GM21526 (cell line): ENCODE results near the gene NDUFA6.
"Not testable (repeated sequence)": the region's sequence is repeated elsewhere in the genome, so short reads cannot be mapped to it uniquely, and the experiment has no call there.

Source experiments
- ATAC-seq: cut with Tn5 transposase; IDR thresholded peaks from one replicate; pipeline ENCODE4 v1.9.1; 2021; ENCODE audit warnings: moderate library complexity; ENCODE audit not compliant: unreplicated experiment, low FRiP score

The NDUFA6 gene

DNA sequence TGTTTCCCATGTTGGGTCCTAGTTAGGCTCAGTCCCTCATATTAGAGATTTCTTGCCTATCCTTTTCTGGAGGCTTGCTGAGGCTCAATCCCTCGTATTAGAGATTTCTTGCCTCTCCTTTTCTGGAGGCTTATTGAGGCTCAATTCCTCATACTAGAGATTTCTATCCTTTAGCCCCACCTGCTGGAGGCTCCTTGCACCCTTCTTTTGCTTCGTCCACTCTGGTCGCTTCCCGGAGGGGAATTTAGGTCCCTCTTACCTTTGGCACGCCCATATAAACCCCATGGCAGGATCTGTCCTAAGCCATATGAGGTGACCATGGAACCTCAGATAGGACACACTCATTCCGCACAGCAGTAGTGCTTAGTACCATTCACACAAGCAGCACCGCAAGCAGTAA lies 24.1 kb upstream of the NDUFA6 start:
- no peak for ATAC-seq

DNA sequence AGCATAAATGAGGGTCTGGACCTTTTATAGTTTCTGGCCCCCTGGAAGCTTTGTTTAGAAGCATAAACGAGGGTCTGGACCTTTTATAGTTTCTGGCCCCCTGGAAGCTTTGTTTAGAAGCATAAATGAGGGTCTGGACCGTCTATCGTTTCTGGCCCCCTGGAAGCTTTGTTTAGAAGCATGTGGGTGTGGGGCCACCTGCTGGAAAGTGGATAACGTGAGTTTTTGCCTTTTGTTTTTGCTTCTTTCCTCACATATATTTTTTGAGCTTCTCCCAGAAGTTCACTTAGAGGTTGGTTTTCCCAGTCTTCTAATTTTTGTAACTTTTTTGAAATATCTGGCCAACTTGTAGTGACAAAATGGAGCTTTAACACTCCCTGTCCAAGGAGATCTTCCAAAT lies 22.2 kb upstream of the NDUFA6 start:
- ATAC-seq: not testable (repeated sequence)

DNA sequence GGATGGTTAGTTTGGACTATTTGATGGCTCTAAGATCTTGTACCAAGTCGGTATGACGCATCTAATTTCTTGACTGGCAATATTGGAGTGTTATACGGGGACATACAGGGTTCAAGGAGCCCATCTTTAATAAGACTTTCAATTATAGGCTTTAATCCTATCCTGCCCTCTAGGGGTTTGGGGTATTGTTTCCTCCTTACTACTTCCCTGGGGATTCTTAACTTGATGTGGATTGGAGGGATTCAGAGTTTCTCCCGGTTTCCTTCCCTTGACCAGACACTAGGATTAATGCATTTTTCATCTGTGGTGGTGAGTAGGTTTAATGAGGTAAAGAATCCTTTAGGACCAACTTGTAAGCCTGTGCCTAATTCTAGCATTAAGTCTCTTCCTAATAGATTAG lies 21.2 kb upstream of the NDUFA6 start:
- no peak for ATAC-seq

DNA sequence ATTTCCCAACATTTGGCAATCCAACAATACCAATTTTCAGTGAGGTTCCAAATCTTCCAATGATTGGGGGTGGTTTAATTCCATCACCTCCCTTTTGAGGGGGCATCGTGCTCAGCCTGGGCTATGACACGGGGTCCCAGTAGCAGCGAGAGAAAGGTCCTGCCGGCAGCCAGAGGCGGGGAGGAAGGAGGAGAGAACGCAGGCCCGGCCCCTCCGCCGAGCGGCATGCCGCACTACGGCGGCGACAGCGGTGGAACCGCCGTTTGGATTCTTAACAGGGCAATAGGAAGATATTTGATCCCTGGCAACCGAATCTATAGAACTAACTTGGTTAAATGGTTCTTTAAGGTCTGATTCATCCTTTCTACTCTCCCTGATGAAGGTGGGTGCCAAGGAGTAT lies 18.3 kb upstream of the NDUFA6 start:
- ATAC-seq: no peak

DNA sequence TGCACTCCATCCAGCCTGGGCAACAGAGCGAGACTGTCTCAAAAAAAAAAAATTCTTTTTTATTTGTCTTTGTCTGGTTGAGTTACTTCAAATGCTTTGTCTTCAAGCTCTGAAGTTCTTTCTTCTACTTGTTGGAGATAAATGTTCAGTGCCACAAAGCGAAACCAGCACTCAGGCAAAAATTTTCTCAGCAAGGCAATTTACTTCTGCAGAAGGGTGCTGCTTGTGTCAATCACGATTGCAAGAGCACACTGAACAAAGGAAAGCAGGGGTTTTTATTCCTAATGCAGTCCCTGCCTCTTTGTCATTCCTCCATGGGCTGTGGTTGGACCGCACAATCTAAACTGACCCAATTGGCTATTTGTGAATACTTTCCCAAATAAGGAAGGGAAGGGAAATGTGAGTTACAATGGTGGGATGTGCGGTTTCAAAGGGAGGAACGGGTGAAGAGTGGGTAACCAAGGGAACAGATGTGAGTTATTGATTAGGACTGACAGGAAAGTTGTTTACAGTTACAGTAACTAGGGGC lies 13.8 kb upstream of the NDUFA6 start:
- not testable (repeated sequence) for ATAC-seq

DNA sequence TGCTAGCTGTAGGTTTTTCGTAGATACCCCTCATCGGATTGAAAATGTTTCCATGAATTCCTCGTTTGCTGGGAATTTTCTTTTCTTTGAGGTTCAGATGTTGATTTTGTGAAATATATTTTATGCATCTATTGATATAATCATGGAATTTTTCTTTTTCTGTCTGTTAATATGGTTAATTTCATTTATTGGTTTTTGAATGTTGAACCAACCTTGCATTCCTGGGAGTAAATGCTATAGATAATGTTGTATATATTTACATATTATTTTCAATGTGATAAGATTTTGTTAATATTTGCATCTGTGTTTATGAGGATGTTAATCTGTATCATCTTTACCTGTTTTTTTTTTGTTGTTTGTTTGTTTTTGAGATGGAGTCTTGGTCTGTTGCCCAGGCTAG lies 10.6 kb upstream of the NDUFA6 start:
- no peak for ATAC-seq

DNA sequence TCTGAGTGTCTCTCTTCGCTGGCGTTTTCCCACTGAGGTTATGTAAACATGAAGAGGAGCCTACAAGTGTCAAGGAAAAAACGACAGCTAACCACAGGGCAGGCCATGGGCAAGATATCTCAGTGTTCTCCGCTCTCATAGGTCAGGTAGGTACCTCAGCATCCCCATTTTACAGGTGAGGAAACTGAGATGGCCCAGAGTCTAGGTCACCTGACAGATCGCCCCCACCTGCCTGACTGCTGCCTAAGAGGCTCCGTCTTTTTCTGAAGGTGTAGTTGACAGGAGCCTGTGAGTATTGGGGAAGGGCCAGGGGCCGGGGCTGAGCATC lies 847 bp upstream of the NDUFA6 start:
- peak; percentile 3 for ATAC-seq

DNA sequence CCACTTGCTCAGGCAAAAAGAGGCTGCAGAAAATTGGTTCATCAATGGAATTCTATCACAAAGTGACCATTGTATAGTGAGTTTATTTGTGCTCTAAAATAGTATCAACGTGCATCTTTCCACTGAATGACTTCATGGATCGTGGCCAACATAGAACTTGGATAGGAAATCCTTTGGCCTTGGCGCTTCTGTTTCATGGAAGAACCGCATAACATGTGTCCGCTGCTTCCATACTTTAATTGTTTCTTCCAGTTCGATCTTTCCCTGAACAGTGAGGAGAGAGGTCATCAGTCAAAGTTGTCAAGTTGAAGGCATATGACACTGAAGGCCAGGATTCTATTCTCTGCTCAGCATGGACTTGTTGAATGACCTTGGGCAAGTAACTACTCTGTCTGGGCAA lies 4.5 kb downstream of the NDUFA6 start:
- no peak for ATAC-seq

DNA sequence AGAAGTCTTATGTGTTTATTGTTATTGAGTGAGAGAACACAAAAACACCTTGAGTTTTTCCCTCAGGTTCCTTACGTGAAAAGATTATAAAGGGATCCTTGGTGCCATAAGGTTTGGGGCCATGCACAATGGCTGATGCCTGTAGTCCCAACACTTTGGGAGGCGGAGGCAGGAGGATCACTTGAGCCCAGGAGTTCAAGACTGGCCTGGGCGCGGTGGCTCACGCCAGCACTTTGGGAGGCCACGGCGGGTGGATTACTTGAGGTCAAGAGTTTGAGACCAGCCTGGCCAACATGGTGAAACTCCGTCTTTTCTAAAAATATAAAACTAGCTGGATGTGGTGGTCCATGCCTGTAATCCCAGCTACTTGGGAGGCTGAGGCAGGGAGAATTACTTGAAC lies 5.7 kb downstream of the NDUFA6 start:
- ATAC-seq: no peak

DNA sequence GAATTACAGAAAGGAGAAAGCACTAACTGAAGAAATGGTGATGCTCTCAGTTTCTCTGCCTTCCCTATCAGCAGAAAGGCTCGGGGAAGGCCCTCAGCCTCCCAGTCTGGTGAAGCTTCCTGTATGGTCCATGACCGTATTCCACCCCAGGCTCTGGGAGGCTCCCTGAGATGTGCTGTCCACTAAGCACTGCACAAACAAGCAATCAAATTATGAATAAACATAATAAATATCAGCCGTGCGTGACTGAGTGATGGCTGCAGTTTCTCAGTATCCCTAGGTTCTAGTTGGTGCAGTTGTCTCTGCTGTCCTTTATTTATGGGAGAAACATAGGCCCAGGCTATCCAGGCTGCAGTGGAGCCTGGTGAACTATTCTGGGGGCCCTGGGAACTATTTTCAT lies 7.5 kb downstream of the NDUFA6 start:
- ATAC-seq: no peak

DNA sequence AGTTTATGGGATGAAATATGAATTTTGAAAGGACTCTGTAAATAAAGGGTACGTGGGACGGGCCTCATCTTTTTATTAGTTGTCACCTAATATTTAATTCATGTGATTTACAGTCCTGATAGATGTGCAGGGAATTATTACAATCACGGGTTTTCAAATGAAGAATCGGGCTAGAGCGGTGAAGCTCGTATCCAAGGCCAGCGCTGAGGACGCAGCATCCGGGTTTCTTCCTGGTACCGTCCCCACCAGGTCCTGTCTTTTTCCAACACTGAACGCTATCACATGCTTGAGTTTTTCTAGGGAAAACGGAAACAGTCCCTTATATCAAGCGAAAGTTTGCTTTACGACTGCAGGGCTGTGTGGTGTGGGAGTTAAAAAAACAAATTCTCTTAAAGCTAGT lies 10.3 kb downstream of the NDUFA6 start:
- no peak for ATAC-seq

DNA sequence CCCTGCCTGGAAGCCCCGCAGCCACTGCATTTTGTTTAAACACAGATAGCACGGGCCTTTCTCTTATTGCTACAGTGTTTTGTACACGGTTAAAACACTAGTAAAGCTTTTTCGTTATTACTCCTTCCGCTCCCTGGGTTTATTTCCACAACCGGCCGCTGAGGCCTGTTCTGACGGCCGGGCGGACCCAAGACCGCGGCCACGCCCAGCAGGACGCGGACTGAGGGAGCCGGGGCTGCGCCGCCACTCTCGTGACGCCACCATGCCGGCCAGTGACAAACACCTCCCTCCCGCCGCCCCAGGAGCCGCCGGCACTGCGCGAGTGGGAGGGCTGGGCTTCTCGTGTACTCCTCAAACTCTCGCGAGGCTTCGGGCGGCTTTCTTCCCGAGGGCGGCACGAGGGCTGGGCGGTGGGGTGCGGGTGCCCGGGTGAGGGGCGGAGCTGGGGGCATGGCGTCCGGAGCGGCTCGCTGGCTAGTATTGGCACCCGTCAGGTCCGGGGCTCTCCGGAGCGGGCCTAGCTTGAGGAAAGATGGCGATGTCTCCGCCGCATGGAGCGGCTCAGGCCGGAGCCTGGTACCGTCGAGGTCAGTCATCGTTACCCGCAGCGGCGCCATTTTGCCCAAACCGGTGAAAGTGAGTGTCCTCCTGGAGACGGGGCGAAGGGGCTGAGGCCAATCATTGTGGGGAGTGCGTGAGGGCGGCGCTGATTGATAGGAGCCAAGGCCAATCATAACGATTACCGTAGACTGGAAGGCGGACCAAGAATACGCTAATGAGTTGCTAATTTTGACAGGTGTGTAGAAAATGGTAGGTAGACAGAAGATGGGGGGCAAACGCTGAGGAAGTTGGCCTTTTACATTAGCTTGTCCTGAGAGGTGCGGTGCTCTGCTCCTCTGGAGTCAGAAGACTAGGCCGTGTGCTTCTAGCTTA lies 11.0 kb downstream of the NDUFA6 start, which contains the start of gene SMDT1:
SMDT1 (plus strand) TSS at position 382 of the 933 bp plus-strand sequence; CDS start at position 451, 69 bp downstream.
- peak; percentile 72 for ATAC-seq

DNA sequence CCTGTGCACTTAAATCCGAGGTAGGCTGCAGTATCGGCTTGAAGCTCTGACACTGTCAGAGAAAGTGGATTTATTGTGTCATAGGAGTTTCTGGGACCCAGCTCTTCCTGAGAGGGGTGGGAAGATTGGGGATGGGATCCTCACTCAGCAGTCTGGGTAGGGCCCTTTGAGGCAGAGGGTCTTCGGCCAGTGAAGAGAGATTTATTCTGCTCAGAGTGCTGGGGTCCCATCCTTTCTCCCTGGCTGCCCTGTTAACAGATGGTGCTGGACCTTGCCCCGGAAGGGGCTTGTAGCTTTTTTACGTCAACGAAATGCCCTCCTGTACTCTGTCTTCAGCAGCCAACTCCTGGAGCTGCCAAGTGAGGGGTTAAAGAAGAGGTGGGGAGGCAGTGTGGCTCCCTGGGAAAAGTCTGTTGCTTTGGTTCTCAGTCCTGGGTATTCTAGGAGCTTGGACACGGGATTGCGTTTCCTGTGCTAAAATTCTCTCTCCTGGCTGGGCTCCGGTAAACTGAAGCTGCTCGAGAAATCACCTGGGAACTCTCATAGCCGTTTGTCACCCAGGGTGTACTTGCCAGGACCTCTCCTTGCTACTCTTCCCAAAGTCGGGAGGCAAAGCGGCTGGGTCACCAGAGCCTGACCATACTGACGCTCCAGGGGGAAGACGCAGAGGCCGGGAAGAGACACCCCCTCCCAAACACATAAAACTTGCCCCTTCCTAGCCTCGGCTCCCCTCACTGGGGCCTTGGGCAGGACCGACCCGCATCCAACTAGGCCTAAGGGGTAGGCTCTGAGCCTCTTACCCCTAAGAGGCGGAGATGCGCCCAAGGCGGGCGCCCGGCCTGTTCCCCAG lies 11.9 kb downstream of the NDUFA6 start:
- peak; percentile 7 for ATAC-seq

DNA sequence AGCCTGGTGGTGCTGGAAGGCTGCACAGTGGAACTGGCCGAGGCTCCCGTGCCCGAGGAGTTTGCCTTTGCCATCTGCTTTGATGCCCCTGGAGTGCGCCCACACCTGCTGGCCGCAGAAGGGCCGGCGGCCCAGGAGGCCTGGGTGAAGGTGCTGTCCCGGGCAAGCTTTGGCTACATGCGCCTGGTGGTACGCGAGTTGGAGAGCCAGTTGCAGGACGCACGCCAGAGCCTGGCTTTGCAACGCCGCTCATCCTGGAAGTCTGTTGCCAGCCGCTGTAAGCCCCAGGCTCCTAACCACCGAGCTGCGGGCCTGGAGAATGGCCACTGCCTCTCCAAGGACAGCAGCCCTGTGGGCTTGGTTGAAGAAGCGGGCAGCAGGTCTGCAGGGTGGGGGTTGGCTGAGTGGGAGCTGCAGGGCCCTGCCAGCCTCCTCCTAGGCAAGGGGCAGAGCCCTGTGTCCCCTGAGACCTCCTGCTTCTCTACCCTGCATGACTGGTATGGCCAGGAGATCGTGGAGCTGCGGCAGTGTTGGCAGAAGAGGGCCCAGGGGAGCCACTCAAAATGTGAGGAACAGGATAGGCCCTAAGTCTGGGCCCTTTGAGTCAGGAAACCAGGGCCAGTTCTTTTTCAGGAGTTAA lies 13.0 kb downstream of the NDUFA6 start:
- no peak for ATAC-seq

DNA sequence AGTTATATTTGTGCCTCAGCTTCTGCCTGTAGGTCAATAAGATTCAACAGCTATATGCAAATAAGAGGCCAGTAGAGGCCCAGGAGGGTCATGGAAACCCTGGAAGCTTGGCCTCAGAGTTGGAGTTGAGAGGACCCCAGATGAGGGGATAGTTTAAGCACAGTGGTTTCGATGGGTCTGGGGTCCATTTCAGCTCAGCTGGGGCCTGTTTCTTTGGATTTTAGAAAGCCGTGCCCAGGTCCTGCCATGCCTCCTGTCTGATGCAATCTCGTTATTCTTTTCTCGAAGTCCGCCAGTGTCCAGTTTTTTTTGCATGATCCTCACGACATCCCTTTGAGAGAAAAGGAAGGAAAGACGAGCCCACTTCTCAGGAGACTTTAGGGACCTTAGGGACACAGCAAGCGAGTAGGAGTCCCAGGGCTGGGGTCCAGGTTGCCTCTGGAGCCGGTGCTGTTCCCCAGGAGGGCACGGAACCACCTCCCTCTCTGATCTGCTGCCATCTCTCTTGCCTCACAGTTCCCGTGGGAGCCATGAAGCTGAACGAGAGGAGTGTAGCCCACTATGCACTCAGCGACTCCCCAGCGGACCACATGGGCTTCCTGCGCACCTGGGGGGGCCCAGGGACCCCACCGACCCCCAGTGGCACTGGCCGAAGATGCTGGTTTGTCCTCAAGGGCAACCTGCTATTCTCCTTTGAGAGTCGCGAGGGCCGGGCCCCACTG lies 13.6 kb downstream of the NDUFA6 start:
- ATAC-seq: no peak

DNA sequence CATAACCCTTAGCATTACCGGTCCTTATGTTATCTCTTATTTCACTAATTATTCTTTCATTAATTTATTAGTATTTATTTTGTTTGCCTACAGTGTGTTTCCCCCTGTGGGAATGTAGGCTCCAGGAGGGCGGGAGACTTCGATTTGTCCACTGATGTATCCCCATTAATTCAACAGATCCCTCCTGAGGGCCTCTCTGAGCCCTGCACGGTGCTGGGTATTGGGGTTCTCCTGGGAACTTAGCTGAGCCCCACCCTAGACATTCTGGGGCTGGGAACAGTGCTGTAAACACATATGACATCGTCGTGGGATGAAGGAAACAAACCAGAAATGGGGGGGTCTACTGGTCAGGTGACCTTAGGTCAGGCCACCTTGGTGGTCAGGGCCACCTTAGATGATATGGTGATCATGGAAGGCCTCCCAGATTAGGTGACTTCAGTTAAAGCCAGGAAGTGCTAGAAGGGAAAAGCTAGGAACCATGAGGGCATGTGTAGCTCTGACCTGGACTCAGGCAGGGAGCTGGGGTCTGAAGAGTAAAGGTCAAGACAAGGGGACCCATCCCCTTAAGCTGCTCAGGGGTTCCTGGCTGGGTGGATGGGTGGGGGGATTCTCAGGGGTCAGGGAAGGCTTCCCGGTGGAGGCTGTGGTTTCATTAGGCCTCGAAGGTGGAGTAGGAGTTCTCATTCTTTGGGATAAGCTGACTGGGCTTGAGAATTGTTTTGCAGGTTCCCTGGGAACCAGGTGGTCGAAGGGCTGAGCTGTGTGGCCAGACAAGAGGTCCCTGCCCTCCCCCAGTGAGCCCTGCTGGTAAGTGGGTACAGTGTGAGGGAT lies 15.5 kb downstream of the NDUFA6 start:
- no peak for ATAC-seq

DNA sequence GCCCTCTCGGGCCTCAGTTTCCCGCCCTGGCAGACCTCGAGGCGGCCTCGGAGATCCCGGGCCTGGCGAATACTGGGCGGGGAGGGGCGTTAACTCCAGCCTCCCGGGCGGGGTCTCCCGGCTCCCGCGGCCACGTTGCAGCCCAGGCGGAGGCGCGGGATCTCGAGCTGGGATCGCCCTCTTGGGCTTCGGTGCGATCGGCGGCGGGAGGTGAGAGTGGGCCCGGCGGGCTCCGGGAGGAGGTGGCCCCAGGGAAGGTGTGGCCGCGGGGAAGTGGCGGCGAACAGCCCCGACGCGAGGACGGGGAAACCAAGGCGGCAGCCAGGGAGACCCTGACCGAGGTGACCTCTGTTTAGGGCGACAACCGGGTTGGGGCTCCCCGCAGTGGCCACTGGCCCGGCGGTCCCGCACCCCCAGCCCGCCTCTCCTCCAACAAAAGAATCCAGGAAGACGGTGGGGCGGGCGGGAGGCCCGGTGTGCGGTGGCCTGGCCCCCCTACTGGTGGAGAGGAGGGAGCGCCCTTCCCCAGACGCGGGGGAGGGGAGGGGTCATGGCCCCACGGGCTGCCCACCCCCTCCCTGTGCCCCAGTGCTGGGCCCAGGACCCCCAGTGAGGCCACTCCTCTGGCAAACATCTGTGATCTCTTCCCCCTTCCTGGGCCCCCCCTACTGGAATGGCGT lies 16.3 kb downstream of the NDUFA6 start, which contains the start of gene PHETA2:
PHETA2 (plus strand) TSS at position 117 of the 680 bp plus-strand sequence. CDS start 3,046 bp downstream, outside the sequence.
- no peak for ATAC-seq

DNA sequence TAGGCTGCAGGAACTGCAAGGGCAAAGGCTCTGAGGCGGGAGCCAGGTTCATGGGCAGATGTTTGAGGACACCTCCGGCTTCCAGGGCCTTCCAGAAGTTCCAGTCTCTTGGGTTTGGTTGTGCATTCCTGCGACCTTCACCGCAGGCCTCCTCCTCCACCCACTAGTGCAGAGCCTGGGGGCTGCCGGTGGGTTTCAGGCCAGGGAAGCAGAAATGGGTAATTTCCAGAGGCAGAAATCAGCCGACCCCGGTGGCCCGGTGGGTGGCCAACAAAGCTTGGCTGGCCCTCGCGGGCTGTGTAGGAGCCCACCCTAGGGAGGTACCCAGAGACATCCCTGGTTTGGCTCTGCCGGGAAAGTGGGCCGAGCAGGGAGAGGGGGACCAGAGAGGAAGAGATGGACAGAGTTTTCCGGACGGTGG lies 16.9 kb downstream of the NDUFA6 start:
- ATAC-seq: no peak
